Measurements from ENCODE around the gene SAFB2. TPM values are rescaled to one million over a fixed set of nuclear protein-coding genes. Genes with fewer than 3 reads are reported as not detected.

SAFB2 gene
- total and polyA plus RNA-seq, 8 donors: 35.0 to 112 (median 44.2) TPM

- 78 to 80% methylated on average over 4 of the region's 4 CpGs for WGBS, 2 donors
- H3K36me3 ChIP-seq: peaks cover 0 to 12% (median 4%) of the 10 kb centered on the region in 3 donors
- no peaks in the 10 kb centered on the region for H3K9me3 ChIP-seq
- TF ChIP-seq, protein P1, sequence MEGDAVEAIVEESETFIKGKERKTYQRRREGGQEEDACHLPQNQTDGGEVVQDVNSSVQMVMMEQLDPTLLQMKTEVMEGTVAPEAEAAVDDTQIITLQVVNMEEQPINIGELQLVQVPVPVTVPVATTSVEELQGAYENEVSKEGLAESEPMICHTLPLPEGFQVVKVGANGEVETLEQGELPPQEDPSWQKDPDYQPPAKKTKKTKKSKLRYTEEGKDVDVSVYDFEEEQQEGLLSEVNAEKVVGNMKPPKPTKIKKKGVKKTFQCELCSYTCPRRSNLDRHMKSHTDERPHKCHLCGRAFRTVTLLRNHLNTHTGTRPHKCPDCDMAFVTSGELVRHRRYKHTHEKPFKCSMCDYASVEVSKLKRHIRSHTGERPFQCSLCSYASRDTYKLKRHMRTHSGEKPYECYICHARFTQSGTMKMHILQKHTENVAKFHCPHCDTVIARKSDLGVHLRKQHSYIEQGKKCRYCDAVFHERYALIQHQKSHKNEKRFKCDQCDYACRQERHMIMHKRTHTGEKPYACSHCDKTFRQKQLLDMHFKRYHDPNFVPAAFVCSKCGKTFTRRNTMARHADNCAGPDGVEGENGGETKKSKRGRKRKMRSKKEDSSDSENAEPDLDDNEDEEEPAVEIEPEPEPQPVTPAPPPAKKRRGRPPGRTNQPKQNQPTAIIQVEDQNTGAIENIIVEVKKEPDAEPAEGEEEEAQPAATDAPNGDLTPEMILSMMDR (IDR thresholded peaks at IDR 0.05): no peak
- intact Hi-C loops (cut with DNase I): no loop called here
- no peak for DNase-seq
- no peak overlapping the region for H3K4me3 ChIP-seq
- no peaks in the 10 kb centered on the region for H3K27me3 ChIP-seq
- peak in 1 of 4 donors; percentile 7 for ATAC-seq
- no peak overlapping the region for H3K27ac ChIP-seq
- H3K4me1 ChIP-seq: peaks cover 6 to 24% (median 20%) of the 10 kb centered on the region in 3 donors
- no peak for FAIRE-seq
Measured at GRCh38 chr19:5632241-5632612, 9.7 kb upstream of the SAFB2 start.

- 76 to 77% methylated on average over 9 of the region's 9 CpGs for WGBS, 2 donors
- intact Hi-C loops (cut with DNase I): no loop called here
- TF ChIP-seq, protein P1 (IDR thresholded peaks at IDR 0.05): no peak
- DNase-seq (no peak), FAIRE-seq (no peak), ATAC-seq (peak in 1 of 4 donors; percentile 15)
- peaks cover 0 to 17% (median 4%) of the 10 kb centered on the region in 3 donors for H3K36me3 ChIP-seq
- H3K4me3 ChIP-seq: no peak overlapping the region
- H3K9me3 ChIP-seq: no peaks in the 10 kb centered on the region
- H3K4me1 ChIP-seq: peaks cover 6 to 24% (median 20%) of the 10 kb centered on the region in 3 donors
- H3K27ac ChIP-seq: no peak overlapping the region
- H3K27me3 ChIP-seq: no peaks in the 10 kb centered on the region
Measured at GRCh38 chr19:5631567-5632240, 9.1 kb upstream of the SAFB2 start.

DNA sequence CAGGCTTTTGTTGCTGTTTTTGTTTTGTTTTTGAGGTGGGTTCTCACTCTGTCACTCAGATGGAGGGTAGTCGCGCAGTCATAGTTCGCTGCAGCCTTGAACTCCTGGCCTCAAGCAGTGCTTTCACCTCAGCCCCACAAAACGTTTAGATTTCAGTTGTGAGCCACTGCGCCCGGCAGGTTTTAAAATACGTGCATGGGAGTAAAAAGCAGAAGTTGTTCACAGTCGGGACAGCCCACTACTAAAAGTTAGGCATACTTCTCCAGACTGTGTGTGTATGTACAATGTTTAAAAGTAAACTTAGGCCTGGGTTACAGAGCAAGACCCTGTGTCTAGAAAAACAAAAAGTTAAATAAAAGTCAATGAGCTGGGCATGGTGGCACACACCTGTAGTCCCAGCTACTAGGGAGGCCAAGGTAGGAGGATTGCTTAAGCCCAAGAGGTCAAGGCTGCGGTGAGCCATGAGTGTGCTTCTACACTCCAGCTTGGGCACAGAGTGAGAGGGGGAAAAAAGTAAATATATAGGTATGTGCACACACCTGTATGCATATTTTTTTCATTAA, 6.4 kb upstream of the SAFB2 start:
- no peak for FAIRE-seq
- Histone ChIP-seq H3K4me1 (peaks cover 19 to 39% (median 36%) of the 10 kb centered on the region in 3 donors), H3K36me3 (peaks cover 0 to 20% (median 4%) of the 10 kb centered on the region in 3 donors), H3K27me3 (no peaks in the 10 kb centered on the region), H3K4me3 (no peak overlapping the region), H3K9me3 (no peaks in the 10 kb centered on the region), H3K27ac (no peak overlapping the region)
- ATAC-seq: peak in 1 of 4 donors; percentile 8
- TF ChIP-seq, protein P1 (IDR thresholded peaks at IDR 0.05): no peak
- DNase-seq: no peak
- WGBS, 2 donors: 81 to 85% methylated on average over 9 of the region's 9 CpGs
- intact Hi-C loops (cut with DNase I): no loop called here

- H3K4me3 ChIP-seq: no peak overlapping the region
- H3K27ac ChIP-seq: no peak overlapping the region
- DNase-seq: no peak
- 68 to 85% methylated on average over 1 of the region's 1 CpG for WGBS, 2 donors
- H3K4me1 ChIP-seq: peaks cover 19 to 39% (median 36%) of the 10 kb centered on the region in 3 donors
- H3K27me3 ChIP-seq: no peaks in the 10 kb centered on the region
- peaks cover 0 to 20% (median 4%) of the 10 kb centered on the region in 3 donors for H3K36me3 ChIP-seq
- intact Hi-C loops (cut with DNase I): no loop called here
- no peak for FAIRE-seq
- TF ChIP-seq, protein P1 (IDR thresholded peaks at IDR 0.05): no peak
- H3K9me3 ChIP-seq: no peaks in the 10 kb centered on the region
- ATAC-seq: no peak
Measured at GRCh38 chr19:5628461-5628860, 5.9 kb upstream of the SAFB2 start.

DNA sequence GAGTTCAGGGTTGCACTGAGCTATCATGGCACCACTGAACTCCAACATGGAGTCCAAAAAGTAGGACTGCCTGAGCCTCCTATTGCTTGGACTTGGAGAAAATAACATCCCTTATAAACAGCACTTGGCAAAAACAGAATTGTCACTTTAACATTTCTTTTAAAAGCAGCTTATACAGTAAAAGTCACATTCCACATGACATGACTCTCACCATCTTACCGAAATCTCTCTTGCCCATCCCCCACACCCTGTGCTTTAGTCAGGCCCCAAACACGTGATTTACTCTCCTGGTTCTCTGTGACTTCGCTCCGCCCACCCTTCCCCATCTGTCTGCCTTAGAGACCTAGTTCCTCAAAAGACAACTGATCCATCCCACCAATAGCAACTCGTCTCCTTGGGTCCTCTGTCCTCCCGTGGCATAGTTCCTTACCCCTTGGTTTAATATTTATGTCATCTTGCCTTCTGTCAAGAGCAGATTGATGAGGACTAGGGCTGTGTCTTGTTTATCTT, 4.9 kb upstream of the SAFB2 start:
- ATAC-seq (no peak), FAIRE-seq (no peak), DNase-seq (peak in 1 of 6 donors; percentile 47)
- TF ChIP-seq, protein P1 (IDR thresholded peaks at IDR 0.05): no peak
- intact Hi-C loops (cut with DNase I): no loop called here
- Histone ChIP-seq H3K9me3 (no peaks in the 10 kb centered on the region), H3K4me1 (peaks cover 19 to 38% (median 32%) of the 10 kb centered on the region in 3 donors), H3K27me3 (no peaks in the 10 kb centered on the region), H3K27ac (no peak overlapping the region), H3K4me3 (no peak overlapping the region), H3K36me3 (peaks cover 0 to 20% (median 4%) of the 10 kb centered on the region in 3 donors)
- WGBS, 2 donors: 72 to 76% methylated on average over 6 of the region's 6 CpGs

Data from pancreas (tissue), 10 donors.